Calu3 (cell line): Measurements from ENCODE around the gene LRFN3. TPM values are rescaled to one million over a fixed set of nuclear protein-coding genes. Genes with fewer than 3 reads are reported as not detected.

Source experiments
- BruUV-seq: library from RNA; stranded (reverse); fragments of 400-500 nt; replicated peaks from 2 replicates; lab custom pipeline; 2021; lab: Mats Ljungman, UMichigan
- CTCF ChIA-PET: fragments of 300-600 bp; sonication (Branson Sonifier 250); formaldehyde crosslinking; loops from one replicate; lab custom pipeline; 2022; ENCODE audit warnings: antibody characterized with exemption; lab: Charles Lee
- DNase-seq: peaks from one replicate; pipeline ENCODE4 v3.0.0; 2022
- H3K27ac Mint-ChIP-seq: one replicate; pipeline ENCODE4 v1.8.0; 2022; ENCODE audit warnings: mixed read lengths; ENCODE audit not compliant: unreplicated experiment
- H3K27me3 Mint-ChIP-seq: one replicate; pipeline ENCODE4 v1.8.0; 2022; ENCODE audit warnings: mixed read lengths; ENCODE audit not compliant: unreplicated experiment
- H3K36me3 Mint-ChIP-seq: one replicate; pipeline ENCODE4 v1.8.0; 2022; ENCODE audit warnings: mild to moderate bottlenecking, moderate library complexity, mixed read lengths; ENCODE audit not compliant: insufficient read depth, unreplicated experiment
- H3K4me1 Mint-ChIP-seq: one replicate; pipeline ENCODE4 v1.8.0; 2022; ENCODE audit warnings: mild to moderate bottlenecking, low read depth, mixed read lengths; ENCODE audit not compliant: unreplicated experiment
- H3K4me3 Mint-ChIP-seq: one replicate; pipeline ENCODE4 v1.8.0; 2022; ENCODE audit warnings: mild to moderate bottlenecking, low read depth, moderate library complexity, mixed read lengths; ENCODE audit not compliant: unreplicated experiment
- H3K9me3 Mint-ChIP-seq: one replicate; pipeline ENCODE4 v1.8.0; 2022; ENCODE audit warnings: low read depth, mixed read lengths; ENCODE audit not compliant: unreplicated experiment
- intact Hi-C: fragments of 100-400 bp; cut with micrococcal nuclease; formaldehyde crosslinking; loops from one replicate; pipeline ENCODE4 v1.10.0; 2022; ENCODE audit not compliant: unreplicated experiment
- total RNA-seq: library from RNA; stranded (reverse); gene quantifications from 2 replicates; pipeline ENCODE4 v1.2.3, GENCODE V29; 2022
- TF ChIP-seq, protein P1 (sequence below): fragments of 200-600 bp; IDR thresholded peaks from one replicate; pipeline ENCODE4 v1.8.0; 2022; ENCODE audit warnings: antibody characterized with exemption; ENCODE audit not compliant: unreplicated experiment

The LRFN3 gene
- total RNA-seq, 1 experiment from 2014 or later: 18.5 TPM

DNA sequence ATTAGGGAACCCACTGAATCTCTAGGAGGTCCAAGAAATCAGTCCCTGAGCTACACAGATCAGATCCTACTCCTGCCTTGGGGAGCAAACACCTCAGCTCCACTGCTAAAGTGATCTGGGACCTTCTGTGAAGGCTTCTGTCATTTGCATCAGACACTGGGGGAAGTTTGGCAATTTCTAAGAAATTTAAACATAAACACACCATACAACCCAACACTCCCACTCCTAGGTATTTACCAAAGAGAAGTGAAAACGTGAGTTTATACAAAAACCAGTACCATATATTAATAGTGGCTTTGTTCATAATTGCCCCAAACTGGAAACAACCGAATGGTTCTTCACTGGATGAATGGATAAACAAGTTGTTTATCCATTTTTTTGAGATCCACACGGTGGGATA lies 20.7 kb upstream of the LRFN3 start:
- no TSS peak for BruUV-seq
- TF ChIP-seq, protein P1, sequence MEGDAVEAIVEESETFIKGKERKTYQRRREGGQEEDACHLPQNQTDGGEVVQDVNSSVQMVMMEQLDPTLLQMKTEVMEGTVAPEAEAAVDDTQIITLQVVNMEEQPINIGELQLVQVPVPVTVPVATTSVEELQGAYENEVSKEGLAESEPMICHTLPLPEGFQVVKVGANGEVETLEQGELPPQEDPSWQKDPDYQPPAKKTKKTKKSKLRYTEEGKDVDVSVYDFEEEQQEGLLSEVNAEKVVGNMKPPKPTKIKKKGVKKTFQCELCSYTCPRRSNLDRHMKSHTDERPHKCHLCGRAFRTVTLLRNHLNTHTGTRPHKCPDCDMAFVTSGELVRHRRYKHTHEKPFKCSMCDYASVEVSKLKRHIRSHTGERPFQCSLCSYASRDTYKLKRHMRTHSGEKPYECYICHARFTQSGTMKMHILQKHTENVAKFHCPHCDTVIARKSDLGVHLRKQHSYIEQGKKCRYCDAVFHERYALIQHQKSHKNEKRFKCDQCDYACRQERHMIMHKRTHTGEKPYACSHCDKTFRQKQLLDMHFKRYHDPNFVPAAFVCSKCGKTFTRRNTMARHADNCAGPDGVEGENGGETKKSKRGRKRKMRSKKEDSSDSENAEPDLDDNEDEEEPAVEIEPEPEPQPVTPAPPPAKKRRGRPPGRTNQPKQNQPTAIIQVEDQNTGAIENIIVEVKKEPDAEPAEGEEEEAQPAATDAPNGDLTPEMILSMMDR: no peak
- Mint-ChIP-seq H3K4me3 (no peak overlapping the region), H3K27ac (no peak overlapping the region), H3K9me3 (no peaks in the 10 kb centered on the region), H3K27me3 (peaks cover 27% of the 10 kb centered on the region), H3K36me3 (no peaks in the 10 kb centered on the region), H3K4me1 (no peaks in the 10 kb centered on the region)
- CTCF ChIA-PET: interaction anchor here (0.8 kb wide), 1 partner anchor 12 kb away, joined by 4 read pairs; no protein-coding TSS in a partner anchor
- intact Hi-C loops: no loop called here
- DNase-seq: no peak

DNA sequence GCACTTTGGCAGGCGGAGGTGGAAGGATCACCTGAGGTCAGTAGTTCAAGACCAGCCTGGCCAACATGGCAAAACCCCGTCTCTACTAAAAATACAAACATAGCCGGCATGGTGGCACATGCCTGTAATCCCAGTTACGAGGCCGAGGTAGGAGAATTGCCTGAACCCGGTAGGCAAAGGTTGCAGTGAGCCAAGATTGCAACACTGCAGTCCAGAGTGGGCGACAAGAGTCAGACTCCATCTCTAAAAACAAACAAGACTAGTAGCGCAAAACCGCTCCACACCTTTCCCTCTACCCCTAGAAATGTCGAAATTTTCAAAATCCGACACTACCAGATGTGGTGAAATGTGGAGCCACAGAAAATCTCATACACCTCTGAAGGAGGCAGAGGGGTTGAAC lies 16.9 kb upstream of the LRFN3 start:
- Mint-ChIP-seq H3K4me1 (no peaks in the 10 kb centered on the region), H3K27ac (no peak overlapping the region), H3K9me3 (no peaks in the 10 kb centered on the region), H3K4me3 (no peak overlapping the region), H3K27me3 (peaks cover 36% of the 10 kb centered on the region), H3K36me3 (no peaks in the 10 kb centered on the region)
- TF ChIP-seq, protein P1: no peak
- no TSS peak for BruUV-seq
- intact Hi-C loops: no loop called here
- DNase-seq: no peak
- CTCF ChIA-PET: no interaction called here

DNA sequence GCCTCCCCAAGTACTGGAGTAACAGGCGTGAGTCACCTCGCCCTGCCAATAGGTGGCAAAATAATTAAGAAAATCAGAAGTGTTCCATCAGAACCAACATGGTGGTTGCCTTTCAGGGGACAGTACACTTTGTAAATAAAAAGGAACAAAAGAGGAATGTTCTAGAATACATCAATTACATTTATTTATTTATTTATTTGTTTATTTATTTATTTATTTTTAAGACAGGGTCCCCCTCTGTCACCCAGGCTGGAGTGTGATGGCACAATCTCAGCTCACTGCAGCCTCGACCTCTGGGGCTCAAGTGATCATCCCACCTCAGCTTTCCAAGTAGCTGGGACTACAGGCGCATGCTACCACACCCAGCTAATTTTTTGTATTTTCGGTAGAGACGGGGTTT lies 15.2 kb upstream of the LRFN3 start:
- CTCF ChIA-PET: no interaction called here
- TF ChIP-seq, protein P1: no peak
- Mint-ChIP-seq H3K27ac (no peak overlapping the region), H3K36me3 (no peaks in the 10 kb centered on the region), H3K4me3 (no peak overlapping the region), H3K27me3 (peaks cover 40% of the 10 kb centered on the region), H3K9me3 (no peaks in the 10 kb centered on the region), H3K4me1 (no peaks in the 10 kb centered on the region)
- intact Hi-C loops: no loop called here
- no TSS peak for BruUV-seq
- no peak for DNase-seq

DNA sequence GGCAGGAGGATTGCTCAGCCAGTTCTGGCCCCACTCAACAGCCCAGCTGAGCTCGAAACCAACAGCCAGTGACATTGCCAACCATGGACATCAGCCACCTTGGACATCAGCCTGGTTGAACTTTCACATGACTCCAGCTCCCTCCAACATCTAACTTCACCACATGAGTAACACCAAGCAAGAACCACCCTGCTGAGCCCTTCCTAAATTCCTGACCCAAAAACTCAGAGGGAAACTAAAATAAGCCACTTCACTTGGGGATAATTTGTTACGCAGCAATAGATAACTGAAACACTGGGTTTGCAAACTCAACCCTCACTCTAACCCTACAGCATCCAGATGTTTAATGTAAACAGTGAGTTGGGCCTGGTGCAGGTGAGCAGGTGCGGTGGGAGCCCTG lies 10.7 kb upstream of the LRFN3 start:
- BruUV-seq: no TSS peak
- TF ChIP-seq, protein P1: no peak
- peaks cover 47% of the 10 kb centered on the region for H3K27me3 Mint-ChIP-seq
- H3K9me3 Mint-ChIP-seq: no peaks in the 10 kb centered on the region
- CTCF ChIA-PET: no interaction called here
- H3K27ac Mint-ChIP-seq: no peak overlapping the region
- intact Hi-C loops: no loop called here
- H3K36me3 Mint-ChIP-seq: no peaks in the 10 kb centered on the region
- DNase-seq: no peak
- no peak overlapping the region for H3K4me3 Mint-ChIP-seq
- H3K4me1 Mint-ChIP-seq: no peaks in the 10 kb centered on the region
